ENCODE results near the gene CTLA4.

GRCh38 chr2:203889542-203889941, 22.0 kb downstream of the CTLA4 start:
- TF ChIP-seq, protein P1, sequence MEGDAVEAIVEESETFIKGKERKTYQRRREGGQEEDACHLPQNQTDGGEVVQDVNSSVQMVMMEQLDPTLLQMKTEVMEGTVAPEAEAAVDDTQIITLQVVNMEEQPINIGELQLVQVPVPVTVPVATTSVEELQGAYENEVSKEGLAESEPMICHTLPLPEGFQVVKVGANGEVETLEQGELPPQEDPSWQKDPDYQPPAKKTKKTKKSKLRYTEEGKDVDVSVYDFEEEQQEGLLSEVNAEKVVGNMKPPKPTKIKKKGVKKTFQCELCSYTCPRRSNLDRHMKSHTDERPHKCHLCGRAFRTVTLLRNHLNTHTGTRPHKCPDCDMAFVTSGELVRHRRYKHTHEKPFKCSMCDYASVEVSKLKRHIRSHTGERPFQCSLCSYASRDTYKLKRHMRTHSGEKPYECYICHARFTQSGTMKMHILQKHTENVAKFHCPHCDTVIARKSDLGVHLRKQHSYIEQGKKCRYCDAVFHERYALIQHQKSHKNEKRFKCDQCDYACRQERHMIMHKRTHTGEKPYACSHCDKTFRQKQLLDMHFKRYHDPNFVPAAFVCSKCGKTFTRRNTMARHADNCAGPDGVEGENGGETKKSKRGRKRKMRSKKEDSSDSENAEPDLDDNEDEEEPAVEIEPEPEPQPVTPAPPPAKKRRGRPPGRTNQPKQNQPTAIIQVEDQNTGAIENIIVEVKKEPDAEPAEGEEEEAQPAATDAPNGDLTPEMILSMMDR (IDR thresholded peaks at IDR 0.05): no peak
- no peak for TF ChIP-seq POLR2A (IDR thresholded peaks at IDR 0.05)
